Ovary (tissue), 3 donors: ENCODE measurements around the gene CFAP73.

Experiments used
- EP300 ChIP-seq: sonication (generic); formaldehyde crosslinking; IDR thresholded peaks from one replicate; pipeline ENCODE4 v1.6.1; 2017; ENCODE audit warnings: antibody characterized with exemption
- POLR2A ChIP-seq: fragments of 450-650 bp; IDR thresholded peaks from one replicate; pipeline ENCODE4 v1.6.1; 2017; ENCODE audit warnings: antibody characterized with exemption, mild to moderate bottlenecking, moderate library complexity
- TF ChIP-seq, protein P1 (sequence below), 3 donors: fragments of 450-650 bp in 2 of 3; fragments of 200-600 bp in 1 of 3; IDR thresholded peaks; one replicate each; pipeline versions ENCODE4 v1.5.1 to v1.8.0; 2016 to 2022; ENCODE audit warnings: antibody characterized with exemption in 3 of 3, mild to moderate bottlenecking in 1 of 3
- donor health status: DM: no; HTN: no; CAD: no.

DNA sequence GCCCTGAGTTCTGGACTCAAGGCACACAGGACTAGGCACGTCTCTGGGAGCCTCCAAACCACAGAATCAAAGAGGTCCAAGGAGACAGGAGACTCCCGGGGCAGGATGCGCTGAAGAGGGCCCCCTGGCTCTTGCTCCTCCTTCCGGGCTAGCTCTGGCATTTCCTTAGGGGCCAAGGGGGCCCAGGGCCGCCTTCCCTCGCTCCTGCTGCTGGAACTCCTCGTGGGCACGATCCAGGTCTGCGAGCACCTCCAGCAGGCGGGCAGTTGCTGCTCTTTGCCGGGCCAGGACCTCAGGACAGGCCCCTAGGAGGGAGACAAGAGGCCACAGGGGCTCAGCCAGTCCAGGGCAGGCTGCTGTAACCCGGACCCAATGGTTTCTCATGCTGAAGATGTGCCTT lies 49.8 kb upstream of the CFAP73 start:
- TF ChIP-seq EP300: no peak
- TF ChIP-seq, protein P1, sequence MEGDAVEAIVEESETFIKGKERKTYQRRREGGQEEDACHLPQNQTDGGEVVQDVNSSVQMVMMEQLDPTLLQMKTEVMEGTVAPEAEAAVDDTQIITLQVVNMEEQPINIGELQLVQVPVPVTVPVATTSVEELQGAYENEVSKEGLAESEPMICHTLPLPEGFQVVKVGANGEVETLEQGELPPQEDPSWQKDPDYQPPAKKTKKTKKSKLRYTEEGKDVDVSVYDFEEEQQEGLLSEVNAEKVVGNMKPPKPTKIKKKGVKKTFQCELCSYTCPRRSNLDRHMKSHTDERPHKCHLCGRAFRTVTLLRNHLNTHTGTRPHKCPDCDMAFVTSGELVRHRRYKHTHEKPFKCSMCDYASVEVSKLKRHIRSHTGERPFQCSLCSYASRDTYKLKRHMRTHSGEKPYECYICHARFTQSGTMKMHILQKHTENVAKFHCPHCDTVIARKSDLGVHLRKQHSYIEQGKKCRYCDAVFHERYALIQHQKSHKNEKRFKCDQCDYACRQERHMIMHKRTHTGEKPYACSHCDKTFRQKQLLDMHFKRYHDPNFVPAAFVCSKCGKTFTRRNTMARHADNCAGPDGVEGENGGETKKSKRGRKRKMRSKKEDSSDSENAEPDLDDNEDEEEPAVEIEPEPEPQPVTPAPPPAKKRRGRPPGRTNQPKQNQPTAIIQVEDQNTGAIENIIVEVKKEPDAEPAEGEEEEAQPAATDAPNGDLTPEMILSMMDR (IDR thresholded peaks at IDR 0.05): no peak
- TF ChIP-seq POLR2A: no peak
